Trophoblast cell (in vitro differentiated cells and primary cell): Measurements from ENCODE around the gene CENPT.

Experiments used
- DNase-seq, 2 donors: peaks; one replicate each; pipeline ENCODE4 v3.0.0-alpha.2; 2016
- H2AFZ ChIP-seq: 2 replicates; pipeline ENCODE4 v1.6.1; 2013; ENCODE audit warnings: low read length, moderate library complexity, mild to moderate bottlenecking; ENCODE audit not compliant: insufficient read depth, poor library complexity
- H2AK5ac ChIP-seq: 2 replicates; pipeline ENCODE4 v1.6.1; 2013; ENCODE audit warnings: mild to moderate bottlenecking, low read length
- H2BK120ac ChIP-seq: 2 replicates; pipeline ENCODE4 v1.6.1; 2013; ENCODE audit warnings: low read length, mild to moderate bottlenecking, moderate library complexity; ENCODE audit not compliant: insufficient read depth, poor library complexity
- H2BK12ac ChIP-seq: 2 replicates; pipeline ENCODE4 v1.6.1; 2013; ENCODE audit warnings: mild to moderate bottlenecking, low read length, moderate library complexity
- H2BK5ac ChIP-seq: 2 replicates; pipeline ENCODE4 v1.6.1; 2013; ENCODE audit warnings: low read length, low read depth, moderate library complexity, mild to moderate bottlenecking; ENCODE audit not compliant: poor library complexity
- H3K14ac ChIP-seq: 2 replicates; pipeline ENCODE4 v1.6.1; 2013; ENCODE audit warnings: mild to moderate bottlenecking, low read length
- H3K18ac ChIP-seq: 2 replicates; pipeline ENCODE4 v1.6.1; 2013; ENCODE audit warnings: mild to moderate bottlenecking, low read length
- H3K23ac ChIP-seq: 2 replicates; pipeline ENCODE4 v1.6.1; 2013; ENCODE audit warnings: low read length
- H3K27ac ChIP-seq: 2 replicates; pipeline ENCODE4 v1.5.1; 2013; ENCODE audit warnings: low read depth, mild to moderate bottlenecking, inconsistent platforms, low read length, moderate library complexity
- H3K27me3 ChIP-seq: 2 replicates; pipeline ENCODE4 v1.6.1; 2013; ENCODE audit warnings: inconsistent platforms, mild to moderate bottlenecking, low read length, moderate library complexity; ENCODE audit not compliant: insufficient read depth
- H3K36me3 ChIP-seq, 2 experiments: 1 replicate in 1 of 2; 2 replicates in 1 of 2; pipeline ENCODE4 v1.6.1; 2013; ENCODE audit warnings: low read length in 2 of 2, mild to moderate bottlenecking in 2 of 2, moderate library complexity in 1 of 2; ENCODE audit not compliant: insufficient read depth in 2 of 2, control insufficient read depth in 1 of 2
- H3K4ac ChIP-seq: 2 replicates; pipeline ENCODE4 v1.6.1; 2013; ENCODE audit warnings: low read depth, mild to moderate bottlenecking, low read length, moderate library complexity
- H3K4me1 ChIP-seq, 2 experiments: 1 replicate in 1 of 2; 2 replicates in 1 of 2; pipeline ENCODE4 v1.6.1; 2013; ENCODE audit warnings: low read length in 2 of 2, mild to moderate bottlenecking in 2 of 2, moderate library complexity in 1 of 2; ENCODE audit not compliant: insufficient read depth in 2 of 2, control insufficient read depth in 1 of 2
- H3K4me2 ChIP-seq: 2 replicates; pipeline ENCODE4 v1.6.1; 2013; ENCODE audit warnings: inconsistent platforms, mild to moderate bottlenecking, low read length, moderate library complexity
- H3K4me3 ChIP-seq: 2 replicates; pipeline ENCODE4 v1.5.1; 2013; ENCODE audit warnings: mild to moderate bottlenecking, low read depth, low read length, inconsistent platforms
- H3K79me1 ChIP-seq: one replicate; pipeline ENCODE4 v1.6.1; 2013; ENCODE audit warnings: low read length
- H3K79me2 ChIP-seq: 2 replicates; pipeline ENCODE4 v1.6.1; 2013; ENCODE audit warnings: low read length, mild to moderate bottlenecking; ENCODE audit not compliant: control insufficient read depth, insufficient read depth, poor library complexity
- H3K9ac ChIP-seq: 2 replicates; pipeline ENCODE4 v1.6.1; 2013; ENCODE audit warnings: mild to moderate bottlenecking, low read length
- H3K9me3 ChIP-seq: 2 replicates; pipeline ENCODE4 v1.6.1; 2013; ENCODE audit warnings: low read depth, mild to moderate bottlenecking, control low read depth, inconsistent platforms, low read length; ENCODE audit not compliant: insufficient read depth
- H4K12ac ChIP-seq: 2 replicates; pipeline ENCODE4 v1.6.1; 2013; ENCODE audit warnings: low read depth, mild to moderate bottlenecking, low read length, moderate library complexity
- H4K8ac ChIP-seq: 2 replicates; pipeline ENCODE4 v1.6.1; 2013; ENCODE audit warnings: low read depth, mild to moderate bottlenecking, low read length, moderate library complexity
- H4K91ac ChIP-seq: one replicate; pipeline ENCODE4 v1.6.1; 2013; ENCODE audit warnings: low read depth, mild to moderate bottlenecking, low read length, moderate library complexity
- WGBS: extraction: QIAGEN DNeasy Blood & Tissue Kit; methylation state at CpG from one replicate; pipeline ENCODE4 v1.1.7; 2013; ENCODE audit warnings: missing lambda C conversion rate; ENCODE audit not compliant: insufficient read length, insufficient coverage; ENCODE audit errors: extremely low coverage; 5-methylcytosine and 5-hydroxymethylcytosine counted together

Gene CENPT

DNA sequence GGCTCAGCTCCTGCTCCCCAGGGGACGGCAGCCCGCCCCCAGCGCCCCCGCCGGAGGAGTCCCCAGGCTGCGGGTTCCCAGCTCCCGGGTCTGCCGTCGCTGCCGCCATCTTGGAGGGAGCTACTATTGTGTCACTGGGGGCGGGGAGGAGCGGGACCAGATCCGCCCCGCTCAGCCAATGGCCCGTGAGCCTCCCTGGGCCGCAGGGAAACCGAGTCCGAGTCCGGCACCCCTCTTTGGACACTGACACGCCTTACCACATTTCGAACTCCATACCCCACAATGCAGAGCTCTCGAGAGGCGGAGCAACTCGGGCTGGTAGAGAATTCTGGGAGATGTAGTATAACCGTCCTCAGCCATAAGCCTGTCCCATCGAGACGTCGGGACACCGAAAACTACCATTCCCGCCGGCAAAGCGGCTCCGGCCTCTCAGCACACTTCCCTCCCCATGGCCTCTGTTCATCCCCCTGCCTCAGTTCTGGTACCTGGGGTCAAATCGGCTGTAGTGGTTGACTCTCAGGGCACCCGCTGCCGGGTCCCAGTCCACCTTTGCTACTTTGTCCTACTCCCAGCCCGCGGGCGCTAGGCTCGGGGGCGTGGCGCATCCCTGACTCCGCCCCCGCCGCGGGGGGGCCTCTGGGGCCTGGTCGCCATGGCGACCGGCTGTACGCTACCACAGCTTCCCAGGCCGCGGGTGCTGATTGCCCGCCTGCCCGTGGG lies 40.9 kb downstream of the CENPT start, which contains the start of the genes RANBP10 and TSNAXIP1:
TSS of gene RANBP10 (minus strand) at position 133 of the 720 bp plus-strand sequence. CDS start at position 109, 24 bp downstream.
TSS of gene TSNAXIP1 (plus strand) at position 462 of the 720 bp plus-strand sequence. CDS start 261 bp downstream, outside the sequence.
- Histone ChIP-seq H3K79me2 (peaks cover 7% of the 10 kb centered on the region), H4K12ac (peak within 1 kb of the TSS; percentile 51), H3K79me1 (peaks cover 11% of the 10 kb centered on the region), H2BK12ac (peak within 1 kb of the TSS; percentile 46), H2AFZ (peak within 1 kb of the TSS; percentile 77), H3K4me3 (peak within 1 kb of the TSS; percentile 90), H2BK120ac (peak within 1 kb of the TSS; percentile 37), H3K4me1 (peaks cover 7 to 8% of the 10 kb centered on the region in 2 experiments), H3K27ac (peak within 1 kb of the TSS; percentile 29), H2BK5ac (peak within 1 kb of the TSS; percentile 28), H3K9me3 (no peaks in the 10 kb centered on the region), H3K4me2 (peak within 1 kb of the TSS; percentile 100), H2AK5ac (peak within 1 kb of the TSS; percentile 51), H3K36me3 (peaks cover 0 to 13% of the 10 kb centered on the region in 2 experiments), H3K23ac (no peak within 1 kb of the TSS), H3K27me3 (no peaks in the 10 kb centered on the region), H4K8ac (peak within 1 kb of the TSS; percentile 91), H3K18ac (peak within 1 kb of the TSS; percentile 76), H3K9ac (peak within 1 kb of the TSS; percentile 75), H4K91ac (peak within 1 kb of the TSS; percentile 42), H3K4ac (peak within 1 kb of the TSS; percentile 87), H3K14ac (peak within 1 kb of the TSS; percentile 65)
- DNase-seq, result peak; percentile 98 to 99
- no CpG with 5 or more reads among the region's 54 CpGs for WGBS

GRCh38 chr16:67805718-67806427 lies 41.6 kb downstream of the CENPT start:
- H3K9ac ChIP-seq, result peak overlapping the region; percentile 75
- H2AK5ac ChIP-seq, result peak overlapping the region; percentile 51
- no peak overlapping the region for H3K23ac ChIP-seq
- H2BK5ac ChIP-seq, result peak overlapping the region; percentile 23
- H4K8ac ChIP-seq, result peak overlapping the region; percentile 91
- H3K27me3 ChIP-seq, result no peaks in the 10 kb centered on the region
- peak; percentile 7 to 22 for DNase-seq
- H3K4me3 ChIP-seq, result peak overlapping the region; percentile 90
- peak overlapping the region; percentile 65 for H3K14ac ChIP-seq
- peaks cover 11% of the 10 kb centered on the region for H3K79me1 ChIP-seq
- no peaks in the 10 kb centered on the region for H3K9me3 ChIP-seq
- H3K79me2 ChIP-seq, result peaks cover 7% of the 10 kb centered on the region
- peak overlapping the region; percentile 21 for H2BK120ac ChIP-seq
- WGBS, result no CpG with 5 or more reads among the region's 26 CpGs
- H4K91ac ChIP-seq, result peak overlapping the region; percentile 33
- H3K18ac ChIP-seq, result peak overlapping the region; percentile 76
- H2BK12ac ChIP-seq, result peak overlapping the region; percentile 12
- peaks cover 7 to 8% of the 10 kb centered on the region in 2 experiments for H3K4me1 ChIP-seq
- peak overlapping the region; percentile 77 for H2AFZ ChIP-seq
- peak overlapping the region; percentile 87 for H3K4ac ChIP-seq
- peak overlapping the region; percentile 76 for H3K4me2 ChIP-seq
- no peak overlapping the region for H3K27ac ChIP-seq
- peak overlapping the region; percentile 51 for H4K12ac ChIP-seq
- H3K36me3 ChIP-seq, result peaks cover 3 to 19% of the 10 kb centered on the region in 2 experiments

GRCh38 chr16:67804853-67805542 lies 42.5 kb downstream of the CENPT start:
- no CpG with 5 or more reads among the region's 4 CpGs for WGBS
- Histone ChIP-seq H3K27ac (no peak overlapping the region), H2BK120ac (no peak overlapping the region), H4K12ac (peak overlapping the region; percentile 6), H2BK5ac (no peak overlapping the region), H3K4me2 (peak overlapping the region; percentile 76), H3K9ac (no peak overlapping the region), H3K4me1 (peaks cover 7 to 8% of the 10 kb centered on the region in 2 experiments), H2BK12ac (no peak overlapping the region), H4K8ac (peak overlapping the region; percentile 50), H3K36me3 (peaks cover 11 to 27% of the 10 kb centered on the region in 2 experiments), H3K79me2 (peaks cover 7% of the 10 kb centered on the region), H2AK5ac (no peak overlapping the region), H3K4me3 (peak overlapping the region; percentile 90), H3K18ac (peak overlapping the region; percentile 68), H2AFZ (no peak overlapping the region), H3K9me3 (peaks cover 2% of the 10 kb centered on the region), H3K14ac (no peak overlapping the region), H3K23ac (no peak overlapping the region), H4K91ac (no peak overlapping the region), H3K4ac (peak overlapping the region; percentile 87), H3K79me1 (peaks cover 11% of the 10 kb centered on the region), H3K27me3 (no peaks in the 10 kb centered on the region)
- no peak for DNase-seq

- H2BK120ac ChIP-seq, result no peak overlapping the region
These were observed 43.6 kb downstream of the CENPT start for GRCh38 chr16:67803894-67804293.

More at GRCh38 chr16:67803894-67804293, 43.6 kb downstream of the CENPT start:
- Histone ChIP-seq H3K27me3 (no peaks in the 10 kb centered on the region), H3K9me3 (peaks cover 2% of the 10 kb centered on the region), H2AK5ac (no peak overlapping the region), H3K79me2 (peaks cover 7% of the 10 kb centered on the region), H2BK5ac (no peak overlapping the region), H4K91ac (no peak overlapping the region), H3K4me1 (peaks cover 7 to 8% of the 10 kb centered on the region in 2 experiments), H3K9ac (no peak overlapping the region), H3K4me2 (no peak overlapping the region), H3K4me3 (no peak overlapping the region), H4K8ac (no peak overlapping the region), H4K12ac (no peak overlapping the region), H3K27ac (no peak overlapping the region), H2AFZ (no peak overlapping the region), H3K18ac (no peak overlapping the region), H3K14ac (no peak overlapping the region), H3K4ac (peak overlapping the region; percentile 9), H3K79me1 (peaks cover 11% of the 10 kb centered on the region), H3K36me3 (peaks cover 11 to 30% of the 10 kb centered on the region in 2 experiments), H2BK12ac (no peak overlapping the region), H3K23ac (no peak overlapping the region)
- no CpG with 5 or more reads among the region's 3 CpGs for WGBS
- no peak for DNase-seq
